GM12891 (cell line): Measurements from ENCODE around the gene SHANK3. TPM values are rescaled to one million over a fixed set of nuclear protein-coding genes. Genes with fewer than 3 reads are reported as not detected.

ENCODE experiments used
- DNase-seq: peaks from one replicate; pipeline ENCODE4 v3.0.0; 2011; ENCODE audit warnings: low spot score; ENCODE audit not compliant: insufficient read length
- FAIRE-seq: peaks from 2 replicates; lab custom pipeline; 2011; peaks lifted over from hg19 to GRCh38; lab: Jason Lieb, UNC
- PAX5 ChIP-seq: IDR thresholded peaks from 2 replicates; pipeline ENCODE4 v1.6.1; 2011; ENCODE audit warnings: low read length, moderate library complexity, mild to moderate bottlenecking; ENCODE audit not compliant: insufficient read depth, severe bottlenecking
- POLR2A ChIP-seq: IDR thresholded peaks from 2 replicates; pipeline ENCODE4 v1.6.1; 2011; ENCODE audit warnings: low read depth, low read length, control low read depth
- POLR2AphosphoS5 ChIP-seq: IDR thresholded peaks from 2 replicates; pipeline ENCODE4 v1.6.1; 2011; ENCODE audit warnings: low read depth, low read length, control low read depth
- POU2F2 ChIP-seq: IDR thresholded peaks from 2 replicates; pipeline ENCODE4 v1.6.1; 2011; ENCODE audit warnings: low read depth, mild to moderate bottlenecking, control low read depth, low read length, moderate library complexity
- SPI1 ChIP-seq: IDR thresholded peaks from 2 replicates; pipeline ENCODE4 v1.6.1; 2011; ENCODE audit warnings: low read depth, low read length, control low read depth
- TAF1 ChIP-seq: IDR thresholded peaks from 2 replicates; pipeline ENCODE4 v1.6.1; 2011; ENCODE audit warnings: low read depth, low read length, control low read depth
- polyA plus RNA-seq: library from polyadenylated mRNA; unstranded; fragments of >200 nt; gene quantifications from one replicate; pipeline ENCODE4 v1.2.1, GENCODE V29; 2012; ENCODE audit warnings: low read depth, missing spikeins, inconsistent platforms; ENCODE audit not compliant: missing spikeins

SHANK3 gene
- polyA plus RNA-seq, result 0.15 TPM

DNA sequence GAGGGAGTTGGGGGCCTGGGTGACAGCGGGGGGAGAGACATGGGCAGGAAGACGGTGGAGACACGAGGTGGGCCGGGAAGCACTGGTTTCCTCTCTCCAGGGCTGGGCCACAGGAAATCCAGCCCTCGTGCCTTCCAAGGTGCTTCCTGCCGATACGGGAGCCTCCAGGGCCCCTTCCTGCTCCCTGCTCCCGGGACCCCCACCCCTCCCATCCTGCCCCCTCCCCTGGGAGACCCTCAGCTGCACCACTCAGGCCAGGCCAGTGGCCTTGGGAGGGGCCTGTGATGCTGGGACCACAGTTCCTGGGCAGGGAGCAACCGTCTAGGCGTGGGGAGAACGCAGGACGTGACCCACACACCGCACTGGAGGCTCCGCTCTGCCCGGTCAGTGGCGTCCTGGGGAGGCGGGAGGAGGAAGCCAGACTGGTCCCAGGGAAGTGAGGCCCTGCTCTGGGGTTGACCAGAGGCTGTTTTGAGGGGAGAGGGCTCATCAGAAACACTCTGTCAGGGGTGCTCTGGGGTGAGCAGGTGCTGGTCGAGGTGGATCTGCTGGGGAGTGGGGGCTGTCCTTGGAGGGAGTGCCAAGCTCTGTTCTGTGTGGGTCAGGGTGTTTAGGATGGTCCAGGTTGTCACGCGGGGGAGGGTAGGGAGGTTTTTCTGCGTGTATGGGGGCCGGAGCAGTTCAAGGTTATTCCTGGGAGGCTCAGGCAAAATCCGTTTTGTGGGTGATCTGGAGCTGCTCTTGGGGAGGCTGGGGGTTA lies at the start of gene SHANK3:
TSS of gene SHANK3 (plus strand) at position 353 of the 760 bp plus-strand sequence.
- no peak for DNase-seq
- FAIRE-seq, result no peak
- TF ChIP-seq SPI1 (no peak), TAF1 (no peak), POU2F2 (no peak), PAX5 (no peak)

DNA sequence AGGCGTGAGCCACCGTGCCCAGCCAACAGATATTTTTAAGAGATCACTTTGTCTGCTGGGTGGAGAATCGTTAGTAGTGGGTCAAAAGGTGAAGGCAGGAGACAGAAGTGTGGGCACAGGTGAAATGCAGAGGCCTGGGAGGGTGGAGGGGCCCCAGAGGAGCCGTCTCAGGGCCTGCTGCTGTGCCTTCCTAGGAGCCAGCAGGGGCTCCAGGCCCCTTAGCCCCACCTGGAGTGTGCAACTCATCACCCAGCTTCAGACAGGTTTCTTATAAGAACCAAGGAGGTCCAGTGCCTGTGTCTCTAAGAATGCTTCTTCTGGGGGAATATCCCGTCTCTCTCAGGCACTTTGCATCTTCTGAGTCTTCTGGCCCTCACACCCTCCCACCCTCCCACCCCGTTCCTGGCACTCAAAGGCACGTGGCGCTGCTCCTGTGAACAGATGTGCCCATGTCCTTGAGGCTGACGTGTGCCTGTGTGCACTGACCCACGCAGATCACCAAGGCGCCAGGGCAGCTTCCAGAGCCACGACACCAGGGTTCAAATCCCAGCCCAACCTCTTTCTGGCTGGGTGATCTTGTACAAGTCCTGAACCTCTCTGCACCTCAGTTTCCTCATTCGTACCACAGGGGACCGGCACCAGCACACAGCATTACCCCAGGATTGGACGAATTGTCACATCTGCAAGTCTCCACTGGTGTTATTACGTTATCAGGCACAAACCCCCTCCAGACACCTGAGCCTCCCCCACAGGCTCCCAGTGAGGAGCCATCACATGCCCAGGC lies 48.1 kb upstream of the SHANK3 start:
- FAIRE-seq (no peak), DNase-seq (no peak)
- no peak for TF ChIP-seq POLR2AphosphoS5

GRCh38 chr22:50625131-50625567 lies 47.5 kb upstream of the SHANK3 start:
- FAIRE-seq (no peak), DNase-seq (no peak)
- TF ChIP-seq POU2F2 (no peak), SPI1 (no peak), PAX5 (no peak), POLR2AphosphoS5 (no peak), TAF1 (no peak), POLR2A (no peak)

GRCh38 chr22:50625568-50626313 lies 46.9 kb upstream of the SHANK3 start:
- DNase-seq (no peak), FAIRE-seq (no peak)
- TF ChIP-seq TAF1, result no peak
- TF ChIP-seq SPI1, result no peak
- TF ChIP-seq PAX5, result no peak
- TF ChIP-seq POLR2A, result no peak
- TF ChIP-seq POLR2AphosphoS5, result no peak
- no peak for TF ChIP-seq POU2F2

GRCh38 chr22:50626314-50626849 lies 46.2 kb upstream of the SHANK3 start:
- DNase-seq, result no peak
- TF ChIP-seq PAX5, result no peak
- no peak for FAIRE-seq

DNA sequence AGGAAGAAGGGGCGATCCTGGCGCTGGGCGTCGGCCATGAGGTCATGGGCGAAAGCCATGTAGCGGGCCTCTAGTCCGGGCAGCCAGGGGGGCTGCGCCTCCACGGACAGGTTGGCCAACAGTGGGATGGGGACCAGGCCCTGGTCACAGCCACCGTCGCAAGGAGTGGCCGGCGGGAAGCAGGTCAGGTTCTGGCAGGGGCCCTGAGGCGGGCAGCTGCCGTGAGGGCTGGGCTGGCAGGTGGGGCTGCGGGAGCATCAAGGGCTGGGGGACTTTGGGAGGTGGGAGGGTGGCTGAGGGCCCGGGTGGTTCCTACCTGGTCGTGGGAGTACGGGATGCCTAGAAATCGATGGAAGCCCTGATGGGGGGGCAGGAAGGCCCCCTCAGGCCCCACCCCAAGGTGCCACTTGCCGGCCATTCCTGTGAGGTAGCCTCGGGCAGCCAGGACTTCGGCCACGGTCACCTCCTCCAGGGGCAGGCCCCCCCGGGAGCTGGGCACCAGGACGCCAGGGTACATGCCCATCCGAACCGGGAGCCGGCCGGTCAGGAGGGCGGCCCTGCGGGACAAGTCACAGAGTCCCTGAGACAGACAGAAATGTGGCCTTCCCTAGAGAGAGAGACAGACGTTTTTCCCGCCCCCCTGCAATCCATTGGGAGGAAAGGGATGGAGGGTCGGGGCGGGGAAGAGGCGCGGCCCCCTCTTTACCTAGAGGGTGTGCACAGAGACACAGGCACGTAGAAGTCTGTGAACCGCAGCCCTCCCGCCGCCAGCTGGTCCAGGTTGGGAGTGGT lies 45.6 kb upstream of the SHANK3 start:
- DNase-seq (no peak), FAIRE-seq (no peak)
- no peak for TF ChIP-seq TAF1
- no peak for TF ChIP-seq POU2F2
- no peak for TF ChIP-seq SPI1
- no peak for TF ChIP-seq POLR2A
- TF ChIP-seq PAX5, result no peak
- TF ChIP-seq POLR2AphosphoS5, result no peak

DNA sequence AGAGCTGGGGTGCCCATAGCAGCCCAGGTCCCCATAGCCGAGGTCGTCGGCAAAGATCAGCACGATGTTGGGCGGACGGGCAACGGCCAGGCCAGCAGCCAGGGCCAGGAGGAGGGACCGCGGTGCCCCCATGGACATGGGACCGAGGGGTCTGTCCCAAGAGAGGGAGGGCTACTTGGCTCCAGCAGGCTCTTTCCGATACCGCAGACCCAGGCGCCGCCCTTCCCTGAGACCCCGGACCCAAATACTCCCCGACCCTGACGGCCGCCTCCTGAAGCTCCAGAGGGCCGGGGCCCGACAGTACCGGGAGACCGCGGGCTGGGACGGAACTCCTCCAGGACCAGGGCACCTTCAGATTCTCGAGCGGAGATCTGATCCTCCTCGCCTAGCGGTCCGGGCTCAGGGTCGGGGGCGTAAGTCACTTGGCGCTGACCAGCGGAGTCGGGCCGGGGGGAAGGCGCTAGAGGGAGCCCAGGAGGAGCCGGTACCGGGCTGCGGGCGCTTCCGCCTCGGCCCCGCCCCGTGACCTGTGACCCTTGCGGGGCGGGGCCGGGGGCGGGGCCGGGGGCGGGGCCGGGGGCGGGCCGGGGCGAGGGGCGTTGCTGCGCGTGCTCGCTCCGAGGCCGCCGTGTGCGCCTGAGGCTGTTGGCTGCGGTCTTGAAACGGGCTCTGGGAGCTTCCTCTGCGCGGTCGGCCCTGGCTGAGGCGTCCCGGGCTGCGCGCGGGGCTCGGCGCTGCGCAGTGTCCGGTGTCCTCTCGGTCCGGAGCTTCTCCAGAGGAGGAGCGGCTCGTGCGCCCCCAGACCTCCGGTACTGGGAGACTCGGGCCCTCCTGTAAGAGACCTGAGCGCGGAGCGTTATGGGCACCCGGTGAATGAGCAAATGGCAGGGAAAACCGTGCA lies 44.7 kb upstream of the SHANK3 start, which contains the start of gene ARSA:
TSS of gene ARSA (minus strand) at position 511 of the 901 bp plus-strand sequence. CDS start at position 138, 373 bp downstream.
- peak; percentile 82 for DNase-seq
- peak; percentile 76 for FAIRE-seq
- TF ChIP-seq POU2F2, result no peak
- TF ChIP-seq POLR2AphosphoS5, result no peak
- no peak for TF ChIP-seq POLR2A
- no peak for TF ChIP-seq PAX5
- TF ChIP-seq SPI1, result no peak
- TF ChIP-seq TAF1, result no peak

DNA sequence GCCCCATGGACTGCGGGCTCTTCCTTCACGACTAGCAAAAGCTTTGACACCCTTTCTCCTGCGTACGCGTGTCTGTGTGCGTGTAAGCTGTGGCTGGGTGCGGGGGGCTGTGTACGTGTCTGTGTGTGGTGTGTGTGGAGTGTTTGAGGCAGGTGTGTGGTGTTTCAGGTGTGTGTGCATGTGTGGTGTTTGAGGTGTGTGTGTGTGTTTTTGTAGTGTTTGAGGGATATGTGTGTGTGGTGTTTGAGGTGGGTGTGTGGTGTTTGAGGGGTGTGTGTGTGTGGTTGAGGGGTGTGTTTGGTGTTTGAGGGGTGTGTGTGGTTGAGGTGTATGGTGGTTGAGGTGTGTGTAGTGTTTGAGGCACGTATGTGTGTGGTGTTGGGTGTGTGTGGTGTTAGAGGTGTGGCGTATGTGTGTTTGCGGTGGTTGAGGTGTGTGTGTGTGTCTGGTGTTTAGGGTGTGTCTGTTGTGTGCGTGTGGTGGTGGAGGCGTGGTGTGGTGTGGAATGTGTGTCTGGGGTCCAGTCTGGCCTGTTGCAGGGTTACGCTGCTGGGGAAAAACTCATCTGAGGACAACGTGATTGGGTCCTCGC lies 44.0 kb upstream of the SHANK3 start:
- peak; percentile 98 for FAIRE-seq

More for the DNA sequence above, 44.0 kb upstream of the SHANK3 start:
- DNase-seq, result no peak
- TF ChIP-seq SPI1, result no peak
- no peak for TF ChIP-seq POLR2AphosphoS5
- no peak for TF ChIP-seq POLR2A
- TF ChIP-seq PAX5, result no peak
- no peak for TF ChIP-seq TAF1
- TF ChIP-seq POU2F2, result no peak
